ENCODE results near the gene SLC44A1.
A peak's percentile ranks its signal among the peaks of the same experiment; 100 is the strongest.

SLC44A1 gene

GRCh38 chr9:105357937-105358336, 113.5 kb downstream of the SLC44A1 start:
- H3K79me1 ChIP-seq (ENCODE audit: low read length), result no peaks in the 10 kb centered on the region
- no peaks in the 10 kb centered on the region for H3K4me1 ChIP-seq (ENCODE audit: control insufficient read depth in 1 of 2, insufficient read depth in 2 of 2, low read length in 2 of 2)
- no peak overlapping the region for H2BK120ac ChIP-seq (ENCODE audit: insufficient read depth, low read length, poor library complexity)
- no peak overlapping the region for H3K4me3 ChIP-seq (ENCODE audit: low read depth, low read length)
- H3K23ac ChIP-seq (ENCODE audit: low read length), result no peak overlapping the region
- no peak overlapping the region for H3K18ac ChIP-seq (ENCODE audit: low read length)
- H3K9ac ChIP-seq (ENCODE audit: low read length), result no peak overlapping the region
- no peak overlapping the region for H3K4me2 ChIP-seq (ENCODE audit: low read length)
- no peak overlapping the region for H3K14ac ChIP-seq (ENCODE audit: low read length)
- H2AFZ ChIP-seq (ENCODE audit: insufficient read depth, low read length, poor library complexity), result no peak overlapping the region
- H4K12ac ChIP-seq (ENCODE audit: low read depth, low read length), result no peak overlapping the region
- WGBS (ENCODE audit: extremely low coverage, insufficient coverage, insufficient read length), result no CpG with 5 or more reads among the region's 3 CpGs
- H4K8ac ChIP-seq (ENCODE audit: low read depth, low read length), result no peak overlapping the region
- H2AK5ac ChIP-seq (ENCODE audit: low read length), result no peak overlapping the region
- no peak overlapping the region for H3K27ac ChIP-seq (ENCODE audit: low read depth, low read length)
- no peaks in the 10 kb centered on the region for H3K27me3 ChIP-seq (ENCODE audit: insufficient read depth, low read length)
- peaks cover 0 to 3% of the 10 kb centered on the region in 2 experiments for H3K36me3 ChIP-seq (ENCODE audit: control insufficient read depth in 1 of 2, insufficient read depth in 2 of 2, low read length in 2 of 2)
- H2BK5ac ChIP-seq (ENCODE audit: low read depth, low read length, poor library complexity), result no peak overlapping the region
- no peak for DNase-seq
- H3K4ac ChIP-seq (ENCODE audit: low read depth, low read length), result no peak overlapping the region
- H4K91ac ChIP-seq (ENCODE audit: low read depth, low read length), result no peak overlapping the region
- no peak overlapping the region for H2BK12ac ChIP-seq (ENCODE audit: low read length)
- H3K79me2 ChIP-seq (ENCODE audit: control insufficient read depth, insufficient read depth, low read length, poor library complexity), result no peaks in the 10 kb centered on the region
- H3K9me3 ChIP-seq (ENCODE audit: insufficient read depth, low read depth, low read length), result no peaks in the 10 kb centered on the region

- Histone ChIP-seq H3K36me3 (ENCODE audit: control insufficient read depth in 1 of 2, insufficient read depth in 2 of 2, low read length in 2 of 2) (peaks cover 0 to 6% of the 10 kb centered on the region in 2 experiments), H3K23ac (ENCODE audit: low read length) (no peak overlapping the region), H3K4ac (ENCODE audit: low read depth, low read length) (no peak overlapping the region), H3K79me2 (ENCODE audit: control insufficient read depth, insufficient read depth, low read length, poor library complexity) (no peaks in the 10 kb centered on the region), H2BK5ac (ENCODE audit: low read depth, low read length, poor library complexity) (no peak overlapping the region), H3K9ac (ENCODE audit: low read length) (no peak overlapping the region), H4K12ac (ENCODE audit: low read depth, low read length) (no peak overlapping the region), H2BK120ac (ENCODE audit: insufficient read depth, low read length, poor library complexity) (no peak overlapping the region), H2BK12ac (ENCODE audit: low read length) (no peak overlapping the region), H3K14ac (ENCODE audit: low read length) (no peak overlapping the region), H3K4me2 (ENCODE audit: low read length) (no peak overlapping the region), H4K91ac (ENCODE audit: low read depth, low read length) (no peak overlapping the region), H3K9me3 (ENCODE audit: insufficient read depth, low read depth, low read length) (no peaks in the 10 kb centered on the region), H3K27me3 (ENCODE audit: insufficient read depth, low read length) (no peaks in the 10 kb centered on the region), H3K27ac (ENCODE audit: low read depth, low read length) (no peak overlapping the region), H4K8ac (ENCODE audit: low read depth, low read length) (no peak overlapping the region), H2AK5ac (ENCODE audit: low read length) (no peak overlapping the region), H3K79me1 (ENCODE audit: low read length) (no peaks in the 10 kb centered on the region), H3K18ac (ENCODE audit: low read length) (no peak overlapping the region), H3K4me3 (ENCODE audit: low read depth, low read length) (no peak overlapping the region), H2AFZ (ENCODE audit: insufficient read depth, low read length, poor library complexity) (no peak overlapping the region), H3K4me1 (ENCODE audit: control insufficient read depth in 1 of 2, insufficient read depth in 2 of 2, low read length in 2 of 2) (no peaks in the 10 kb centered on the region)
- peak; percentile 33 to 67 for DNase-seq
- WGBS (ENCODE audit: extremely low coverage, insufficient coverage, insufficient read length), result no CpG with 5 or more reads among the region's 3 CpGs
Observed at GRCh38 chr9:105359892-105360291, 115.4 kb downstream of the SLC44A1 start.

GRCh38 chr9:105360344-105360743, 115.9 kb downstream of the SLC44A1 start:
- Histone ChIP-seq H3K27me3 (ENCODE audit: insufficient read depth, low read length) (no peaks in the 10 kb centered on the region), H2AFZ (ENCODE audit: insufficient read depth, low read length, poor library complexity) (no peak overlapping the region), H3K9me3 (ENCODE audit: insufficient read depth, low read depth, low read length) (no peaks in the 10 kb centered on the region), H4K8ac (ENCODE audit: low read depth, low read length) (no peak overlapping the region), H3K23ac (ENCODE audit: low read length) (no peak overlapping the region), H3K18ac (ENCODE audit: low read length) (no peak overlapping the region), H3K79me2 (ENCODE audit: control insufficient read depth, insufficient read depth, low read length, poor library complexity) (no peaks in the 10 kb centered on the region), H3K36me3 (ENCODE audit: control insufficient read depth in 1 of 2, insufficient read depth in 2 of 2, low read length in 2 of 2) (peaks cover 0 to 6% of the 10 kb centered on the region in 2 experiments), H3K27ac (ENCODE audit: low read depth, low read length) (no peak overlapping the region), H3K4ac (ENCODE audit: low read depth, low read length) (no peak overlapping the region), H3K4me1 (ENCODE audit: control insufficient read depth in 1 of 2, insufficient read depth in 2 of 2, low read length in 2 of 2) (no peaks in the 10 kb centered on the region), H3K4me2 (ENCODE audit: low read length) (no peak overlapping the region), H2BK120ac (ENCODE audit: insufficient read depth, low read length, poor library complexity) (no peak overlapping the region), H2BK12ac (ENCODE audit: low read length) (no peak overlapping the region), H3K79me1 (ENCODE audit: low read length) (no peaks in the 10 kb centered on the region), H3K4me3 (ENCODE audit: low read depth, low read length) (no peak overlapping the region), H4K12ac (ENCODE audit: low read depth, low read length) (no peak overlapping the region), H3K14ac (ENCODE audit: low read length) (no peak overlapping the region), H2BK5ac (ENCODE audit: low read depth, low read length, poor library complexity) (no peak overlapping the region), H3K9ac (ENCODE audit: low read length) (no peak overlapping the region), H2AK5ac (ENCODE audit: low read length) (no peak overlapping the region), H4K91ac (ENCODE audit: low read depth, low read length) (no peak overlapping the region)
- DNase-seq, result no peak
- no CpG with 5 or more reads among the region's 1 CpG for WGBS (ENCODE audit: extremely low coverage, insufficient coverage, insufficient read length)

GRCh38 chr9:105361873-105362272, 117.4 kb downstream of the SLC44A1 start:
- no peak overlapping the region for H2AFZ ChIP-seq (ENCODE audit: insufficient read depth, low read length, poor library complexity)
- no peak overlapping the region for H4K8ac ChIP-seq (ENCODE audit: low read depth, low read length)
- no peak overlapping the region for H3K14ac ChIP-seq (ENCODE audit: low read length)
- no peak overlapping the region for H3K4me2 ChIP-seq (ENCODE audit: low read length)
- no peak overlapping the region for H3K27ac ChIP-seq (ENCODE audit: low read depth, low read length)
- no peak overlapping the region for H3K9ac ChIP-seq (ENCODE audit: low read length)
- H3K18ac ChIP-seq (ENCODE audit: low read length), result no peak overlapping the region
- no peak overlapping the region for H2AK5ac ChIP-seq (ENCODE audit: low read length)
- H3K23ac ChIP-seq (ENCODE audit: low read length), result no peak overlapping the region
- no CpG with 5 or more reads among the region's 9 CpGs for WGBS (ENCODE audit: extremely low coverage, insufficient coverage, insufficient read length)
- no peak overlapping the region for H4K12ac ChIP-seq (ENCODE audit: low read depth, low read length)
- no peak overlapping the region for H3K4ac ChIP-seq (ENCODE audit: low read depth, low read length)
- DNase-seq, result no peak
- H3K4me3 ChIP-seq (ENCODE audit: low read depth, low read length), result no peak overlapping the region
- no peak overlapping the region for H2BK5ac ChIP-seq (ENCODE audit: low read depth, low read length, poor library complexity)
- H2BK12ac ChIP-seq (ENCODE audit: low read length), result no peak overlapping the region
- H3K4me1 ChIP-seq (ENCODE audit: control insufficient read depth in 1 of 2, insufficient read depth in 2 of 2, low read length in 2 of 2), result no peaks in the 10 kb centered on the region
- no peak overlapping the region for H2BK120ac ChIP-seq (ENCODE audit: insufficient read depth, low read length, poor library complexity)
- H3K36me3 ChIP-seq (ENCODE audit: control insufficient read depth in 1 of 2, insufficient read depth in 2 of 2, low read length in 2 of 2), result peaks cover 0 to 6% of the 10 kb centered on the region in 2 experiments
- no peaks in the 10 kb centered on the region for H3K79me2 ChIP-seq (ENCODE audit: control insufficient read depth, insufficient read depth, low read length, poor library complexity)
- no peaks in the 10 kb centered on the region for H3K9me3 ChIP-seq (ENCODE audit: insufficient read depth, low read depth, low read length)
- H3K79me1 ChIP-seq (ENCODE audit: low read length), result no peaks in the 10 kb centered on the region
- H3K27me3 ChIP-seq (ENCODE audit: insufficient read depth, low read length), result no peaks in the 10 kb centered on the region
- no peak overlapping the region for H4K91ac ChIP-seq (ENCODE audit: low read depth, low read length)
